PC-3 (cell line): ENCODE results near the gene STRIP2. TPM values are rescaled to one million over a fixed set of nuclear protein-coding genes. Genes with fewer than 3 reads are reported as not detected.

Experiments used
- ATAC-seq: fragments of 200-7000 bp; cut with Tn5 transposase; 2 replicates; pipeline ENCODE4 v1.9.1; 2020; ENCODE audit warnings: mild to moderate bottlenecking, moderate library complexity
- BruUV-seq: library from RNA; stranded (reverse); fragments of 400-500 nt; replicated peaks from 2 replicates; lab custom pipeline; 2021; lab: Mats Ljungman, UMichigan
- CTCF ChIA-PET: fragments of 300-600 bp; sonication (Branson Sonifier 250); formaldehyde crosslinking; loops from one replicate; lab custom pipeline; 2022; ENCODE audit warnings: antibody characterized with exemption; lab: Charles Lee
- POLR2A ChIA-PET: fragments of 300-600 bp; sonication (Branson Sonifier 250); formaldehyde crosslinking; loops from one replicate; lab custom pipeline; 2022; ENCODE audit warnings: antibody characterized with exemption; ENCODE audit not compliant: unreplicated experiment; lab: Charles Lee
- DNase-seq: peaks from one replicate; pipeline ENCODE4 v3.0.0-alpha.2; 2015
- H2AFZ ChIP-seq: fragments of 300-600 bp; sonication (generic); 2 replicates; pipeline ENCODE4 v1.6.0; 2016; ENCODE audit warnings: antibody characterized with exemption, low read length
- H3F3A ChIP-seq: fragments of 300-600 bp; sonication (generic); one replicate; pipeline ENCODE4 v1.6.0; 2017; ENCODE audit warnings: antibody characterized with exemption, low read length, control low read depth, mild to moderate bottlenecking; ENCODE audit not compliant: unreplicated experiment
- H3K27ac ChIP-seq: fragments of 300-600 bp; sonication (generic); 2 replicates; pipeline ENCODE4 v1.5.1; 2016; ENCODE audit warnings: mild to moderate bottlenecking, low read length
- H3K27me3 ChIP-seq: fragments of 300-600 bp; sonication (generic); 2 replicates; pipeline ENCODE4 v1.6.1; 2016; ENCODE audit warnings: low read length, mixed read lengths
- H3K36me3 ChIP-seq: fragments of 300-600 bp; sonication (generic); 2 replicates; pipeline ENCODE4 v1.6.1; 2016; ENCODE audit warnings: low read depth, mixed run types, low read length, mixed read lengths
- H3K4me1 ChIP-seq: fragments of 300-600 bp; sonication (generic); 2 replicates; pipeline ENCODE4 v1.5.1; 2016; ENCODE audit warnings: low read length; ENCODE audit not compliant: insufficient read depth
- H3K4me2 ChIP-seq: fragments of 300-600 bp; sonication (generic); 2 replicates; pipeline ENCODE4 v1.6.0; 2016; ENCODE audit warnings: low read length
- H3K4me3 ChIP-seq: fragments of 300-600 bp; sonication (generic); 2 replicates; pipeline ENCODE4 v1.5.1; 2016; ENCODE audit warnings: mild to moderate bottlenecking, low read length, mixed read lengths
- H3K79me2 ChIP-seq: fragments of 300-600 bp; sonication (generic); 2 replicates; pipeline ENCODE4 v1.6.1; 2017; ENCODE audit warnings: low read length, mixed read lengths
- H3K9ac ChIP-seq: fragments of 300-600 bp; sonication (generic); 2 replicates; pipeline ENCODE4 v1.6.0; 2016; ENCODE audit warnings: mild to moderate bottlenecking, low read length
- H3K9me2 ChIP-seq: fragments of 300-600 bp; sonication (generic); replicated peaks from 2 replicates; pipeline ENCODE4 v1.6.1; 2016; ENCODE audit warnings: mixed run types, low read length, mixed read lengths
- H3K9me3 ChIP-seq: fragments of 300-600 bp; sonication (generic); 2 replicates; pipeline ENCODE4 v1.6.1; 2016; ENCODE audit warnings: low read length, mixed read lengths
- H4K20me1 ChIP-seq: fragments of 300-600 bp; sonication (generic); 2 replicates; pipeline ENCODE4 v1.6.1; 2016; ENCODE audit warnings: low read length, mixed read lengths
- CTCF ChIP-seq: fragments of 300-600 bp; sonication (generic); conservative IDR thresholded peaks from 2 replicates; pipeline ENCODE4 v1.5.1; 2017; ENCODE audit warnings: antibody characterized with exemption, low read depth, mild to moderate bottlenecking, low read length
- EZH2 ChIP-seq: fragments of 300-600 bp; sonication (generic); IDR thresholded peaks from one replicate; pipeline ENCODE4 v1.6.1; 2017; ENCODE audit warnings: antibody characterized with exemption, mild to moderate bottlenecking, low read length; ENCODE audit not compliant: unreplicated experiment
- EZH2phosphoT487 ChIP-seq: fragments of 300-600 bp; sonication (generic); IDR thresholded peaks from 2 replicates; pipeline ENCODE4 v1.6.1; 2018; ENCODE audit warnings: mild to moderate bottlenecking, antibody characterized with exemption, low read length, borderline replicate concordance
- intact Hi-C: fragments of 100-400 bp; cut with micrococcal nuclease; formaldehyde crosslinking; loops from 2 replicates; pipeline ENCODE4 v1.9.0; 2023
- total RNA-seq: library from RNA; depleted of rRNA; stranded (reverse); fragments of >200 nt; gene quantifications from 2 replicates; pipeline ENCODE4 v1.2.3, GENCODE V29; 2014

STRIP2 gene
- total RNA-seq, 1 experiment from 2014 or later, result 7.5 TPM

- H3F3A ChIP-seq, result no peaks in the 10 kb centered on the region
- no peak overlapping the region for H3K4me3 ChIP-seq
- no peaks in the 10 kb centered on the region for H3K4me1 ChIP-seq
- H3K79me2 ChIP-seq, result no peaks in the 10 kb centered on the region
- no peaks in the 10 kb centered on the region for H3K9me2 ChIP-seq
- ATAC-seq, result no peak
- no peak for TF ChIP-seq EZH2phosphoT487
- no peak for TF ChIP-seq EZH2
- intact Hi-C loops, result no loop called here
- no peaks in the 10 kb centered on the region for H3K9me3 ChIP-seq
- no peak overlapping the region for H2AFZ ChIP-seq
- no peak for DNase-seq
- CTCF ChIA-PET, result no interaction called here
- H3K27ac ChIP-seq, result no peak overlapping the region
- no peak overlapping the region for H3K4me2 ChIP-seq
- POLR2A ChIA-PET, result no interaction called here
- BruUV-seq, result no TSS peak
- no peaks in the 10 kb centered on the region for H3K36me3 ChIP-seq
- H4K20me1 ChIP-seq, result no peaks in the 10 kb centered on the region
- no peaks in the 10 kb centered on the region for H3K27me3 ChIP-seq
- no peak overlapping the region for H3K9ac ChIP-seq
Observed at GRCh38 chr7:129388333-129389098, 45.7 kb upstream of the STRIP2 start.

GRCh38 chr7:129389829-129390228 is 44.4 kb upstream of the STRIP2 start:
- H4K20me1 ChIP-seq, result no peaks in the 10 kb centered on the region
- no peaks in the 10 kb centered on the region for H3F3A ChIP-seq
- no peak overlapping the region for H3K9ac ChIP-seq
- DNase-seq (no peak), ATAC-seq (no peak)
- TF ChIP-seq EZH2phosphoT487 (no peak), CTCF (no peak), EZH2 (no peak)
- no peaks in the 10 kb centered on the region for H3K9me3 ChIP-seq
- no peak overlapping the region for H3K4me2 ChIP-seq
- H3K36me3 ChIP-seq, result no peaks in the 10 kb centered on the region
- H3K4me3 ChIP-seq, result no peak overlapping the region
- no peaks in the 10 kb centered on the region for H3K9me2 ChIP-seq
- H3K27ac ChIP-seq, result no peak overlapping the region
- H3K27me3 ChIP-seq, result no peaks in the 10 kb centered on the region
- H2AFZ ChIP-seq, result no peak overlapping the region
- CTCF ChIA-PET, result interaction anchor here (1.0 to 1.1 kb wide), 2 partner anchors 22 to 47 kb away, joined by 3 read pairs; no protein-coding TSS in a partner anchor
- no TSS peak for BruUV-seq
- intact Hi-C loops, result no loop called here
- H3K79me2 ChIP-seq, result no peaks in the 10 kb centered on the region
- no peaks in the 10 kb centered on the region for H3K4me1 ChIP-seq
- POLR2A ChIA-PET, result no interaction called here

- H3K9me2 ChIP-seq, result no peaks in the 10 kb centered on the region
- intact Hi-C loops, result no loop called here
- DNase-seq (no peak), ATAC-seq (no peak)
- CTCF ChIA-PET, result interaction anchor here (1.0 to 1.1 kb wide), 2 partner anchors 23 to 47 kb away, joined by 3 read pairs; no protein-coding TSS in a partner anchor
- no peak overlapping the region for H3K27ac ChIP-seq
- no peaks in the 10 kb centered on the region for H3K36me3 ChIP-seq
- POLR2A ChIA-PET, result interaction anchor here (0.7 kb wide), 1 partner anchor 88 kb away, joined by 4 read pairs; no protein-coding TSS in a partner anchor
- no peak overlapping the region for H2AFZ ChIP-seq
- no peak for TF ChIP-seq EZH2
- TF ChIP-seq EZH2phosphoT487, result no peak
- no peak for TF ChIP-seq CTCF
- H3K27me3 ChIP-seq, result no peaks in the 10 kb centered on the region
- H3K79me2 ChIP-seq, result no peaks in the 10 kb centered on the region
- H3K4me2 ChIP-seq, result no peak overlapping the region
- no peak overlapping the region for H3K4me3 ChIP-seq
- H3K9ac ChIP-seq, result no peak overlapping the region
- no peaks in the 10 kb centered on the region for H3K4me1 ChIP-seq
- no peaks in the 10 kb centered on the region for H4K20me1 ChIP-seq
- no peaks in the 10 kb centered on the region for H3K9me3 ChIP-seq
- no peaks in the 10 kb centered on the region for H3F3A ChIP-seq
- no TSS peak for BruUV-seq
Observed at GRCh38 chr7:129390314-129390713, 43.9 kb upstream of the STRIP2 start.
